HG03095 (cell line): Measurements from ENCODE around the gene GSTM3.
"Not testable (repeated sequence)": the region's sequence is repeated elsewhere in the genome, so short reads cannot be mapped to it uniquely, and the experiment has no call there.

Experiments used
- ATAC-seq: cut with Tn5 transposase; IDR thresholded peaks from one replicate; pipeline ENCODE4 v1.9.1; 2021; ENCODE audit warnings: moderate library complexity; ENCODE audit not compliant: unreplicated experiment

The GSTM3 gene

GRCh38 chr1:109708949-109709348 lies 31.9 kb downstream of the GSTM3 start:
- not testable (repeated sequence) for ATAC-seq

DNA sequence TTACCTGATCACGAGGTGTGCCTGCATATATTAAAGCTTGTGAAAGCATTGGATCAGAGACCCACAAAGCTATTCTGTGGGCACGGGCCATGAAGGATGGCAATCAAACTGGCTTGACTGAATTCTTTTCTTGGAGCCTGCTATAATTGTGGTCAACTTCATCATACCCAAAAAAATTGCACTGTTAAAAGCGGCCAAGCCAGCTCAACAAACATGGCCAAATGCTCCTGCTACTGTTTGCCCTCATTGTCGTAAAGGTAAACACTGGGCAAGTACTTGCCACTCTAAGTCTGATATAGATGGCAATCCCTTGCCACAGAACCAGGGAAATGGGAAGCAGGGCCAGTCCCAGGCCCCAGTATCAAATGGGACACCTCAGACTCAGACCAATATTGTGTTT lies 35.4 kb downstream of the GSTM3 start:
- no peak for ATAC-seq

- ATAC-seq, result no peak
Measured at GRCh38 chr1:109704173-109704572, 36.7 kb downstream of the GSTM3 start.

DNA sequence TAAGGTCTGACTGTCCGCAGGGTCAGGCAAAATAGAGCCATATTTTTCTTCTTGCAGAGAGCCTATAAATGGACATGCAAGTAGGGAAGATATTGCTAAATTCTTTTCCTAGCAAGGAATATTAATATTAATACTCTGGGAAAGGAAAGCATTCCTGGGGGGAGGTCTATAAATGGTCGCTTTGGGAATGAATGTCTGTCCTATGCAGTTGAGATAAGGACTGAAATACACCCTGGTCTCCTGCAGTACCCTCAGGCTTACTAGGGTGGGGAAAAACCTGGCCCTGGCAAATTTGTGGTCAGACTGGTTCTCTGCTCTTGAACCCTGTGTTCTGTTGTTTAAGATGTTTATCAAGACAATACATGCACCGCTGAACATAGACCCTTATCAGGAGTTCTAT lies 37.9 kb downstream of the GSTM3 start:
- not testable (repeated sequence) for ATAC-seq

DNA sequence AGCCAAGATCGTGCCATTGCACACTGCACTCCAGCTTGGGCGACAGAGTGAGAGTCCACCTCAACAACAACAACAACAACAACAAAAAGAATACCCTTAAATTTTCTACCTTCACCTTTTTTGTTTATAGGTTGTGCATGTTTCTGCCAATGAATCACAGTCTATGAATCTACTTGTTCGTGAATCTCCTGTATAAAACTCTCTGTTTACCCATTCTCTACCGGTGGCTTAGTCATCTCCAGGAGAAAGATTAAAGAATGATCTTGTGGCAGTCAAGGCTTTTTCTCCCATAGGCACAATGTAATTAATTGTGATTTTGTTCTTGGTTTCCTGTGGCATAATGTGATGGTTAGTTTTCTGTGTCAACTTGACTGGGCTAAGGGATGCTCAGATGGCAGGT lies 43.0 kb downstream of the GSTM3 start:
- ATAC-seq, result not testable (repeated sequence)

- no peak for ATAC-seq
Measured at GRCh38 chr1:109697066-109697465, 43.8 kb downstream of the GSTM3 start.

- ATAC-seq, result not testable (repeated sequence)
Measured at GRCh38 chr1:109695138-109695537, 45.7 kb downstream of the GSTM3 start.

GRCh38 chr1:109694400-109694799 lies 46.4 kb downstream of the GSTM3 start:
- not testable (repeated sequence) for ATAC-seq

DNA sequence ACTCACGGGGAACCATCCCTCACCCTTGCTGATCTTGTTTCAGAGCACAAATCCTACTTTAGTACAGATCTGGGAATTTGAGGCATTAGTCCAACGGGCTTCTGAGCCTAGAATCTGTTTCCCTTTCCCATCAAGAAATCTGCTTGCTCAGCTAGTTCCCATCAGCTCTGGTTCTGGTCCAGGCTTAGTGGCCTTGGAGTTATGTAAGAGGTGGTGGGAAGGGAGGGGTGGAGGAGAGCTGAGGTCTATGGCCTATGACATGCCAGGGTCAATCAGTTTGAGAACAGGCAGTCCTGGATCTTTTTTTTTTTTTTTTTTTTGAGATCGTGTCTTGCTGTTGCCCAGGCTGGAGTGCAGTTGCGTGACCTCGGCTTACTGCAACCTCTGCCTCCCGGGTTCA lies 49.1 kb downstream of the GSTM3 start:
- ATAC-seq, result no peak

DNA sequence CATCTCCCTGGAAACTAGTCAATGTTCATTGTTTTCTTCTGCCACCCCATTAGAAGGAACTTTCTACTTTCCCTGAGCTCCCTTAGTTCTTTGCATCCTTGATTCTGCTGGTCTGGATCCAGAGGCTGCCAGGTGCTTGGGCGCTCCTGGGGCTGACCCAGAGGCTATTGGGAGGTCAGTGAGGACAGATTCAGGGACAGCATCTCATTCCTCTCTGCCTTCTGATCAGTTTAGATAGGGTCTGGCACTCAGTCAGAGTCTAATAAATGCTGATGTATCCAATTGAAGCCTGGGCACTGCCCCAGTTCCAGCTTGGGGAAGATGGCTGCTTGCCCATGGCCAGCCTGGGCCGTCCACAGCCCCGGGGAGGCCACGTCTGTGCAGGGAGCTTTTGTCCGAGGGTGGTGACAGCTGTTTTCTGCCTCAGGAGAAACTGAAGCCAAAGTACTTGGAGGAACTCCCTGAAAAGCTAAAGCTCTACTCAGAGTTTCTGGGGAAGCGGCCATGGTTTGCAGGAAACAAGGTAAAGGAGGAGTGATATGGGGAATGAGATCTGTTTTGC lies 50.9 kb downstream of the GSTM3 start:
- no peak for ATAC-seq

DNA sequence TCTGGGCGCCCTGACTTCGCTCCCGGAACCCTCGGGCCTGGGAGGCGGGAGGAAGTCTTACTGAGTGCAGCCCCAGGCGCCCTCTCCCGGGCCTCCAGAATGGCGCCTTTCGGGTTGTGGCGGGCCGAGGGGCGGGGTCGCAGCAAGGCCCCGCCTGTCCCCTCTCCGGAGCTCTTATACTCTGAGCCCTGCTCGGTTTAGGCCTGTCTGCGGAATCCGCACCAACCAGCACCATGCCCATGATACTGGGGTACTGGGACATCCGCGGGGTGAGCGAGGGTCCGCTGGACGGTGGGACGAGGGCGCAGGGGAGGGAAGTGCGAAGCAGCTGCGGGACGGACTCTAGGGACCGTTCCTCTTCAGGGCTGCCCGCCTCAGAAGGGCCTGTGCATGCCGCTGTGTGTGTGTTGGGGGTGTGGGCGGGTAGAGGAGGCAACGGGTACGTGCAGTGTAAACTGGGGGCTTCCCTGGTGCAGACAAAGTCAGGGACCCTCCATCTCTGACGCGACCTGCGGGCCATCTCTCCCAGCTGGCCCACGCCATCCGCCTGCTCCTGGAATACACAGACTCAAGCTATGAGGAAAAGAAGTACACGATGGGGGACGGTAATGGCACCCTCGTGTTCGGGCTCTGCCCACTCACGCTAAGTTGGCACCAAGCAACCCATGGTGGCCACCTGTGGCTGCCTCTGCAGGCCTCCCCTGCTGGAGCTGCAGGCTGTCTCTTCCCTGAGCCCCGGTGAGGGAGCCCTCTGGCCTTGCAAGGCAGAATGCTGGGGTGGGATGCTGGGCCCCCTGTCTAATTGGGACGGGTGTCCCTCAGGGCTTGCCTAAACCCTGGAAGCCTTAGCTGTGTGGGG lies 53.0 kb downstream of the GSTM3 start, which contains the start of gene GSTM1:
Gene GSTM1, plus strand, starts transcription at position 177 of the 859 bp plus-strand sequence. Its CDS starts 57 bp downstream, at position 234.
- peak; percentile 98 for ATAC-seq

GRCh38 chr1:109687109-109687508 lies 53.7 kb downstream of the GSTM3 start:
- not testable (repeated sequence) for ATAC-seq

DNA sequence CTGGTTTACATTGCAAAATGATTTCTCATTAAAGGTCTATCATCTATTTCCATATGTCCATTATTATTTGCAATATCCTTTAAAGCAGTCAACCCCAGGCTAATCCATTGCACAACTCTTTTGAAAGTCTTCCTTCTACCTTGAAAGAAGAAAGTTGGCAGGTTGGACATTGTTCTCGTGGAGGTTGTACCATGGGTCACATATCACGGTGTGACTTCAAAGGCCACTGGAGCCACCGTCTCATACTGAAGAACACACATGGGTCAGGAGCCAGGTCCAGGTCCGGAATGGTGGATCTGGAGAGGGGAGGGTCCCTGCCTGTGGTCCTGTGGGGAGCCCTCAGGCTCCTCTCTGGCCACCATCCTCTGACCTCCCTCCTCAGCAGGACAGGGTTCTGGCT lies 54.9 kb downstream of the GSTM3 start:
- not testable (repeated sequence) for ATAC-seq

DNA sequence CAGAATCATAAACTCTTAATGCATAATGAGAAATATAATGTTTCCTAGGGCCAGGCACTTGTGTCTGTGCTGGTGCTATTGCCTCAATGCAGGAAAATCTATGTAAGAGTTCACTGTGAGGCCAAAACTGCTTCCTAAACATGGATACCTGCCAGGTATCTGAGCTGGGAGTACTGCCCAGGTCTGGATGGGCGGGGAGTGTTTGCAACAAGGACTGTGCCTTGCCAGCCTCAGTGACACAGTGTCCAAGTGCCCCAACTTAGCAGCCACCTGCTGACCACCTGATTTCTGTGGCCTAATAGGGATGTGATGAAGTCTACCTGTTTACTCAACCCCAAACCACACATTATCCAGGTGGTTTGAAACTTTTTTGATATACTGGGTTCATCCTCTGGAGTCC lies 55.4 kb downstream of the GSTM3 start:
- not testable (repeated sequence) for ATAC-seq

- ATAC-seq, result not testable (repeated sequence)
Measured at GRCh38 chr1:109684777-109685176, 56.1 kb downstream of the GSTM3 start.
